RWPE2 (cell line): ENCODE measurements around the gene SLC39A8.

ENCODE experiments used
- ATAC-seq: fragments of 200-7000 bp; cut with Tn5 transposase; 3 replicates; pipeline ENCODE4 v1.9.1; 2021; ENCODE audit warnings: low read depth
- DNase-seq: peaks from one replicate; pipeline ENCODE4 v3.0.0-alpha.2; 2020; ENCODE audit warnings: low spot score
- H3K27ac ChIP-seq: fragments of 450-650 bp; 2 replicates; pipeline ENCODE4 v1.5.1; 2017; ENCODE audit warnings: mild to moderate bottlenecking; ENCODE audit not compliant: poor library complexity, severe bottlenecking
- H3K27me3 ChIP-seq: fragments of 250-450 bp; sonication (Bioruptor Pico); 2 replicates; pipeline ENCODE4 v1.5.1; 2021; ENCODE audit warnings: mild to moderate bottlenecking, moderate library complexity; ENCODE audit not compliant: insufficient read depth, poor library complexity, severe bottlenecking
- H3K36me3 ChIP-seq: fragments of 250-450 bp; sonication (Bioruptor Pico); 2 replicates; pipeline ENCODE4 v1.5.1; 2020; ENCODE audit warnings: low read depth, mild to moderate bottlenecking, moderate library complexity
- H3K4me1 ChIP-seq: fragments of 250-450 bp; sonication (Bioruptor Pico); 2 replicates; pipeline ENCODE4 v1.5.1; 2021; ENCODE audit warnings: mild to moderate bottlenecking, moderate library complexity; ENCODE audit not compliant: insufficient read depth, poor library complexity, severe bottlenecking
- H3K4me3 ChIP-seq: fragments of 250-450 bp; sonication (Bioruptor Pico); 2 replicates; pipeline ENCODE4 v1.5.1; 2021; ENCODE audit warnings: mild to moderate bottlenecking, moderate library complexity; ENCODE audit not compliant: severe bottlenecking
- H3K9me3 ChIP-seq: fragments of 250-450 bp; sonication (Bioruptor Pico); 2 replicates; pipeline ENCODE4 v1.5.1; 2021; ENCODE audit warnings: mild to moderate bottlenecking, moderate library complexity; ENCODE audit not compliant: severe bottlenecking
- TF ChIP-seq, protein P1 (sequence below): fragments of 450-650 bp; IDR thresholded peaks from one replicate; pipeline ENCODE4 v1.5.1; 2017; ENCODE audit warnings: mild to moderate bottlenecking, moderate library complexity; ENCODE audit not compliant: poor library complexity, severe bottlenecking

SLC39A8 gene

GRCh38 chr4:102299354-102300107 lies 45.8 kb downstream of the SLC39A8 start:
- H3K4me3 ChIP-seq: no peak overlapping the region
- DNase-seq (no peak), ATAC-seq (peak; percentile 88)
- TF ChIP-seq, protein P1, sequence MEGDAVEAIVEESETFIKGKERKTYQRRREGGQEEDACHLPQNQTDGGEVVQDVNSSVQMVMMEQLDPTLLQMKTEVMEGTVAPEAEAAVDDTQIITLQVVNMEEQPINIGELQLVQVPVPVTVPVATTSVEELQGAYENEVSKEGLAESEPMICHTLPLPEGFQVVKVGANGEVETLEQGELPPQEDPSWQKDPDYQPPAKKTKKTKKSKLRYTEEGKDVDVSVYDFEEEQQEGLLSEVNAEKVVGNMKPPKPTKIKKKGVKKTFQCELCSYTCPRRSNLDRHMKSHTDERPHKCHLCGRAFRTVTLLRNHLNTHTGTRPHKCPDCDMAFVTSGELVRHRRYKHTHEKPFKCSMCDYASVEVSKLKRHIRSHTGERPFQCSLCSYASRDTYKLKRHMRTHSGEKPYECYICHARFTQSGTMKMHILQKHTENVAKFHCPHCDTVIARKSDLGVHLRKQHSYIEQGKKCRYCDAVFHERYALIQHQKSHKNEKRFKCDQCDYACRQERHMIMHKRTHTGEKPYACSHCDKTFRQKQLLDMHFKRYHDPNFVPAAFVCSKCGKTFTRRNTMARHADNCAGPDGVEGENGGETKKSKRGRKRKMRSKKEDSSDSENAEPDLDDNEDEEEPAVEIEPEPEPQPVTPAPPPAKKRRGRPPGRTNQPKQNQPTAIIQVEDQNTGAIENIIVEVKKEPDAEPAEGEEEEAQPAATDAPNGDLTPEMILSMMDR: peak; percentile 85
- no peaks in the 10 kb centered on the region for H3K9me3 ChIP-seq
- no peaks in the 10 kb centered on the region for H3K4me1 ChIP-seq
- no peaks in the 10 kb centered on the region for H3K27me3 ChIP-seq
- no peak overlapping the region for H3K27ac ChIP-seq
- no peaks in the 10 kb centered on the region for H3K36me3 ChIP-seq

DNA sequence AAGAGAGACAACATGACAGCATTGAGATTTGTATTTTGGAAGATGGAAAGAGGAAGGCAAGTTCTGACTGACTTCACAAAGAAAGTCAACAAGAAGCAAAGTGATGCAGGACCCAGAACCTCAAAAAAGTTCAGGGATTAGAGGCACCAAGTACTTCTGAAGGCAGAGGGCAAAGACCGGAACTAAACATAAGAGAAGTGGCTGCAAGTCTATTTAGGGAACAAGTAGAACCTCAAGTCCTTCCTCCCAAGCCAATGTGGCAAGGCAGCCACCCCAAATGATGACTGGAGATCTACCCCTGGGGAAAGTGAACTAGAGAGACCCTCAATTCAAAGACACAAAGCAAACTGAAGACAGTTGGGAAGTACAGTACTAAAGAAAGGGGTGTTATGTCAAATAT lies 46.6 kb downstream of the SLC39A8 start:
- Histone ChIP-seq H3K27me3 (no peaks in the 10 kb centered on the region), H3K4me3 (no peak overlapping the region), H3K9me3 (no peaks in the 10 kb centered on the region), H3K4me1 (no peaks in the 10 kb centered on the region), H3K27ac (no peak overlapping the region), H3K36me3 (no peaks in the 10 kb centered on the region)
- TF ChIP-seq, protein P1: no peak
- DNase-seq: no peak
- ATAC-seq: no peak

DNA sequence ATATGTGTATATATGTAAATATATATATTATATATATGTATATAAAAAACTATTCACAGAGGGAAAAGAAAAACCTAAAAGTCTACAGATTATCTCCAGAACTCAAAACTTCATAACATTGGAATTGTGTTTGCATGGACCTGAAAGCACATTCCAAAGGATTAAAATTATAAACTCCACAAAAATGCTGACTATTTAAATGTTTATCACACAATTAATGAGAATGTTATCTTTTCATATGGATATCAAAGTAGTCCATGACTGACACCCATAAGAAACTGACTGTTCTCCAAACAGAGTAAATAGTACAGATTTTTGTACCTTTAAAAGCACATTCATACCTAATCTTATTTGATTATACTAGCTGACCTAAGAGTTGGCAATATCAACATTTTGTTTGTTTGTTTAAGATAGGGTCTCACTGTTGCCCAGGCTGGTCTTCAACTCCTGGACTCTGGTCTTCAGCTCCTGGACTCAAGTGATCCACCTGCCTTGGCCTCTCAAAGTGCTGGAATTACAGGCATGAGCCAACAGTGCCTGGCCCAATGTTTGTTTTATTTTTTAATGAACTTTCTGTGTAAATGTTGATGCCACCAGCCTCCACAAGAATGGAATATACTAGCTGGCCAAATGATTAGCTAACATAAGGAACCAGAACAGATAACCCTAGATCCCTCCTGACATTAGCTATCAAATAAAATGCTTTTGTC lies 50.0 kb downstream of the SLC39A8 start:
- H3K36me3 ChIP-seq: no peaks in the 10 kb centered on the region
- H3K27me3 ChIP-seq: no peaks in the 10 kb centered on the region
- no peak overlapping the region for H3K4me3 ChIP-seq
- TF ChIP-seq, protein P1: no peak
- no peaks in the 10 kb centered on the region for H3K4me1 ChIP-seq
- no peak for ATAC-seq
- no peak for DNase-seq
- H3K9me3 ChIP-seq: no peaks in the 10 kb centered on the region
- H3K27ac ChIP-seq: no peak overlapping the region

DNA sequence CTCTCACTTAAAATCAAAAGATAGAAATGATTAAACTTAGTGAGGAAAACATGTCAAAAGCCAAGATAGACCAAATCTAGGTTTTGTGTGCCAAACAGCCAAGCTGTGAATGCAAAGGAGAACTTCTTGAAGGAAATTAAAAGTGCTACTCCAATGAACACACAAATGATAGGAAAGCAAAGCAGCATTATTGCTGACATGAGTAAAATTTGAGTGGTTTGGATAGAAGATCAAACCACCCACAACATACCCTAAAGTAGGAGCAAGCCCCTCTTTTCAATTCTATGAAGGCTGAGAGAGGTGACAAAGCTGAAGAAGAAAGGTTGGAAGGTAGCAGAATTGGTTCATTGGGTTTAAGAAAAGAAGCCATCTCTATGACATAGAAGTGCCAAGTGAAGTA lies 56.8 kb downstream of the SLC39A8 start:
- DNase-seq: no peak
- no peak for ATAC-seq

More for the DNA sequence above, 56.8 kb downstream of the SLC39A8 start:
- no peak overlapping the region for H3K27ac ChIP-seq
- no peaks in the 10 kb centered on the region for H3K4me1 ChIP-seq
- no peaks in the 10 kb centered on the region for H3K27me3 ChIP-seq
- TF ChIP-seq, protein P1: no peak
- H3K9me3 ChIP-seq: no peaks in the 10 kb centered on the region
- no peak overlapping the region for H3K4me3 ChIP-seq
- no peaks in the 10 kb centered on the region for H3K36me3 ChIP-seq
